Neural cell (in vitro differentiated cells): ENCODE data around the gene SWT1.

Experiments
- EZH2 ChIP-seq: fragments of 200-600, 300-800 bp; shearing (Covaris generic), sonication (generic); IDR thresholded peaks from 2 replicates; pipeline ENCODE4 v1.6.1; 2014; ENCODE audit warnings: antibody characterized with exemption, low read length, borderline replicate concordance, mild to moderate bottlenecking; ENCODE audit not compliant: insufficient read depth, poor library complexity, severe bottlenecking
- MXI1 ChIP-seq: fragments of 450-650 bp; conservative IDR thresholded peaks from 2 replicates; pipeline ENCODE4 v1.6.1; 2014; ENCODE audit warnings: antibody characterized with exemption, mild to moderate bottlenecking; ENCODE audit not compliant: poor library complexity, severe bottlenecking
- TF ChIP-seq, protein P1 (sequence below): fragments of 450-650 bp; IDR thresholded peaks from 2 replicates; pipeline ENCODE4 v1.5.1; 2014; ENCODE audit warnings: antibody characterized with exemption, mild to moderate bottlenecking, moderate library complexity; ENCODE audit not compliant: poor library complexity, severe bottlenecking

DNA sequence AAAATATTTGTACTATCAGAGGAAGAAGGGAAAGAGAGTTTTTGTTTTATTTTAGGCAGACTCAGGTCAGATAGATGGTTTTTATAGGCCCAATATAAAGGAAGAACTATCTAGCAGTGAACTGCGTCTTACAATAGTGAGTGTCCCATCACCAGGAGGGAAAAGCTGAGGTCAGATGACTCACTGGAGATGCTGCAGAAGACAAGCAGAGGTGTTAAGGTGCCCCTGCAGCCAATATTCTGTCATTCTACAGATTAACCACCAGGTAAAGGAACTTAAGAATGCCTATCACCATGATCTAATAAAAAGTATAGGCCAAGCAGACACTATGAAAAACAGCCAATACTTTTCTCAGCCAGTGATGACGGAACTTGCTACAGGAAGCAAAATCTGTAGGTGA is 130.5 kb downstream of the SWT1 start:
- TF ChIP-seq, protein P1, sequence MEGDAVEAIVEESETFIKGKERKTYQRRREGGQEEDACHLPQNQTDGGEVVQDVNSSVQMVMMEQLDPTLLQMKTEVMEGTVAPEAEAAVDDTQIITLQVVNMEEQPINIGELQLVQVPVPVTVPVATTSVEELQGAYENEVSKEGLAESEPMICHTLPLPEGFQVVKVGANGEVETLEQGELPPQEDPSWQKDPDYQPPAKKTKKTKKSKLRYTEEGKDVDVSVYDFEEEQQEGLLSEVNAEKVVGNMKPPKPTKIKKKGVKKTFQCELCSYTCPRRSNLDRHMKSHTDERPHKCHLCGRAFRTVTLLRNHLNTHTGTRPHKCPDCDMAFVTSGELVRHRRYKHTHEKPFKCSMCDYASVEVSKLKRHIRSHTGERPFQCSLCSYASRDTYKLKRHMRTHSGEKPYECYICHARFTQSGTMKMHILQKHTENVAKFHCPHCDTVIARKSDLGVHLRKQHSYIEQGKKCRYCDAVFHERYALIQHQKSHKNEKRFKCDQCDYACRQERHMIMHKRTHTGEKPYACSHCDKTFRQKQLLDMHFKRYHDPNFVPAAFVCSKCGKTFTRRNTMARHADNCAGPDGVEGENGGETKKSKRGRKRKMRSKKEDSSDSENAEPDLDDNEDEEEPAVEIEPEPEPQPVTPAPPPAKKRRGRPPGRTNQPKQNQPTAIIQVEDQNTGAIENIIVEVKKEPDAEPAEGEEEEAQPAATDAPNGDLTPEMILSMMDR, result no peak
- TF ChIP-seq MXI1 (no peak), EZH2 (no peak)
